H9 (cell line): ENCODE measurements around the gene CEBPE. TPM values are rescaled to one million over a fixed set of nuclear protein-coding genes. Genes with fewer than 3 reads are reported as not detected.

Source experiments
- DNase-seq: peaks from one replicate; pipeline ENCODE4 v3.0.0-alpha.2; 2017
- H2AFZ ChIP-seq: one replicate; pipeline ENCODE4 v1.6.1; 2013; ENCODE audit warnings: mild to moderate bottlenecking, low read length, control low read depth, moderate library complexity
- H2AK5ac ChIP-seq: 2 replicates; pipeline ENCODE4 v1.6.1; 2013; ENCODE audit warnings: low read length, control low read depth, mixed read lengths; ENCODE audit not compliant: insufficient read length
- H2BK120ac ChIP-seq: one replicate; pipeline ENCODE4 v1.6.1; 2013; ENCODE audit warnings: low read depth, mild to moderate bottlenecking, low read length, control low read depth, inconsistent platforms; ENCODE audit not compliant: poor library complexity, severe bottlenecking
- H2BK12ac ChIP-seq: 2 replicates; pipeline ENCODE4 v1.6.1; 2013; ENCODE audit warnings: low read length, control low read depth, mixed read lengths, low read depth; ENCODE audit not compliant: insufficient read length
- H2BK15ac ChIP-seq: 2 replicates; pipeline ENCODE4 v1.6.1; 2013; ENCODE audit warnings: low read depth, low read length, control low read depth
- H2BK20ac ChIP-seq: one replicate; pipeline ENCODE4 v1.6.1; 2013; ENCODE audit warnings: low read depth, mild to moderate bottlenecking, low read length, control low read depth, inconsistent platforms; ENCODE audit not compliant: poor library complexity, severe bottlenecking
- H2BK5ac ChIP-seq: 2 replicates; pipeline ENCODE4 v1.6.1; 2013; ENCODE audit warnings: low read length, control low read depth, mixed read lengths; ENCODE audit not compliant: insufficient read length
- H3K14ac ChIP-seq: 2 replicates; pipeline ENCODE4 v1.6.1; 2013; ENCODE audit warnings: low read length, control low read depth; ENCODE audit not compliant: insufficient read depth
- H3K18ac ChIP-seq: 2 replicates; pipeline ENCODE4 v1.6.1; 2013; ENCODE audit warnings: low read depth, mild to moderate bottlenecking, mixed read lengths, low read length, control low read depth; ENCODE audit not compliant: insufficient read length
- H3K23ac ChIP-seq: 2 replicates; pipeline ENCODE4 v1.6.1; 2013; ENCODE audit warnings: low read length, control low read depth, mixed read lengths, low read depth; ENCODE audit not compliant: insufficient read length
- H3K23me2 ChIP-seq: 2 replicates; pipeline ENCODE4 v1.6.1; 2013; ENCODE audit warnings: low read depth, mild to moderate bottlenecking, mixed read lengths, low read length, control low read depth; ENCODE audit not compliant: insufficient read length, poor library complexity, severe bottlenecking
- H3K27ac ChIP-seq: 2 replicates; pipeline ENCODE4 v1.5.1; 2013; ENCODE audit warnings: low read length, control low read depth, mixed read lengths, low read depth; ENCODE audit not compliant: insufficient read length
- H3K27me3 ChIP-seq: 2 replicates; pipeline ENCODE4 v1.6.1; 2013; ENCODE audit warnings: low read length, control low read depth, inconsistent platforms; ENCODE audit not compliant: insufficient read depth
- H3K4ac ChIP-seq: 2 replicates; pipeline ENCODE4 v1.6.1; 2013; ENCODE audit warnings: low read depth, mild to moderate bottlenecking, control low read depth, inconsistent platforms, low read length, moderate library complexity
- H3K4me1 ChIP-seq: 2 replicates; pipeline ENCODE4 v1.6.1; 2013; ENCODE audit warnings: low read length, control low read depth, inconsistent platforms; ENCODE audit not compliant: insufficient read depth
- H3K4me2 ChIP-seq: 2 replicates; pipeline ENCODE4 v1.6.1; 2013; ENCODE audit warnings: low read length, control low read depth, mixed read lengths; ENCODE audit not compliant: insufficient read length, insufficient read depth
- H3K56ac ChIP-seq: 2 replicates; pipeline ENCODE4 v1.6.1; 2013; ENCODE audit warnings: low read depth, mild to moderate bottlenecking, mixed read lengths, low read length, control low read depth; ENCODE audit not compliant: insufficient read length
- H3K79me1 ChIP-seq: 2 replicates; pipeline ENCODE4 v1.6.1; 2013; ENCODE audit warnings: low read depth, mild to moderate bottlenecking, moderate library complexity, low read length, control low read depth, inconsistent platforms; ENCODE audit not compliant: insufficient read depth, poor library complexity, severe bottlenecking
- H3K79me2 ChIP-seq: 2 replicates; pipeline ENCODE4 v1.6.1; 2013; ENCODE audit warnings: low read length, control low read depth, inconsistent platforms; ENCODE audit not compliant: insufficient read depth
- H3K9ac ChIP-seq: 2 replicates; pipeline ENCODE4 v1.6.1; 2013; ENCODE audit warnings: low read length, control low read depth, mixed read lengths; ENCODE audit not compliant: insufficient read length; ENCODE audit errors: extremely low read depth
- H3K9me3 ChIP-seq: one replicate; pipeline ENCODE4 v1.6.1; 2013; ENCODE audit warnings: low read depth, low read length, inconsistent platforms; ENCODE audit not compliant: control insufficient read depth
- H3T11ph ChIP-seq: one replicate; pipeline ENCODE4 v1.6.1; 2013; ENCODE audit warnings: mild to moderate bottlenecking, low read length, control low read depth, inconsistent platforms
- H4K20me1 ChIP-seq: one replicate; pipeline ENCODE4 v1.6.1; 2013; ENCODE audit not compliant: control insufficient read depth, insufficient read length, insufficient read depth
- H4K5ac ChIP-seq: 2 replicates; pipeline ENCODE4 v1.6.1; 2013; ENCODE audit warnings: low read depth, mild to moderate bottlenecking, mixed read lengths, low read length, control low read depth; ENCODE audit not compliant: insufficient read length
- H4K8ac ChIP-seq: replicated peaks from 2 replicates; pipeline ENCODE4 v1.6.1; 2013; ENCODE audit warnings: low read length, control low read depth, mixed read lengths, low read depth; ENCODE audit not compliant: insufficient read length
- H4K91ac ChIP-seq: 2 replicates; pipeline ENCODE4 v1.6.1; 2013; ENCODE audit warnings: low read depth, mild to moderate bottlenecking, moderate library complexity, mixed read lengths, low read length, control low read depth; ENCODE audit not compliant: insufficient read length
- H3K27ac Mint-ChIP-seq, 3 experiments: 2 replicates in 2 of 3; 3 replicates in 1 of 3; pipeline ENCODE4 v1.8.0; 2020 to 2021; ENCODE audit warnings: mixed read lengths in 3 of 3, mild to moderate bottlenecking in 1 of 3, moderate library complexity in 1 of 3
- H3K27me3 Mint-ChIP-seq: 2 replicates; pipeline ENCODE4 v1.8.0; 2021; ENCODE audit warnings: low read depth, mild to moderate bottlenecking, moderate library complexity, mixed read lengths
- H3K36me3 Mint-ChIP-seq, 3 experiments: 2 replicates in 2 of 3; 3 replicates in 1 of 3; pipeline ENCODE4 v1.8.0; 2020 to 2021; ENCODE audit warnings: low read depth in 3 of 3, mixed read lengths in 3 of 3; ENCODE audit not compliant: insufficient read depth in 1 of 3
- H3K4me1 Mint-ChIP-seq, 2 experiments: 2 replicates each; pipeline ENCODE4 v1.8.0; 2020; ENCODE audit warnings: mixed read lengths in 2 of 2
- H3K4me3 Mint-ChIP-seq, 2 experiments: 2 replicates in 1 of 2; 3 replicates in 1 of 2; pipeline ENCODE4 v1.8.0; 2020 to 2021; ENCODE audit warnings: mild to moderate bottlenecking in 2 of 2, mixed read lengths in 2 of 2, moderate library complexity in 1 of 2
- H3K9me3 Mint-ChIP-seq, 2 experiments: 2 replicates in 1 of 2; 3 replicates in 1 of 2; pipeline ENCODE4 v1.8.0; 2020; ENCODE audit warnings: mild to moderate bottlenecking in 2 of 2, mixed read lengths in 2 of 2, moderate library complexity in 1 of 2
- CTCF ChIP-seq: fragments of 200-600 bp; sonication (generic); conservative IDR thresholded peaks from 3 replicates; pipeline ENCODE4 v1.8.0; 2021; ENCODE audit warnings: antibody characterized with exemption, mild to moderate bottlenecking
- WGBS: extraction: QIAGEN DNeasy Blood & Tissue Kit; methylation state at CpG from one replicate; pipeline ENCODE4 v1.1.7; 2013; ENCODE audit warnings: missing lambda C conversion rate, low lambda C conversion rate, mixed read lengths; ENCODE audit not compliant: insufficient read length; ENCODE audit errors: extremely low coverage; 5-methylcytosine and 5-hydroxymethylcytosine counted together
- total RNA-seq: library from RNA; stranded (reverse); gene quantifications from 2 replicates; pipeline ENCODE4 v1.2.1, GENCODE V29; 2021

CEBPE gene
- total RNA-seq, 1 experiment from 2014 or later, result not detected

GRCh38 chr14:23115918-23116317 lies 3.1 kb downstream of the CEBPE start:
- Histone ChIP-seq H4K91ac (no peak overlapping the region), H2BK5ac (no peak overlapping the region), H4K8ac (no peak overlapping the region), H2BK15ac (no peak overlapping the region), H3K23me2 (no peaks in the 10 kb centered on the region), H3K23ac (no peak overlapping the region), H3T11ph (no peak overlapping the region), H3K14ac (no peak overlapping the region), H2BK20ac (no peak overlapping the region), H3K4ac (no peak overlapping the region), H3K56ac (no peak overlapping the region), H4K20me1 (no peaks in the 10 kb centered on the region), H3K79me1 (no peaks in the 10 kb centered on the region), H3K9ac (no peak overlapping the region), H3K27me3 (no peaks in the 10 kb centered on the region), H3K9me3 (no peaks in the 10 kb centered on the region), H2AK5ac (no peak overlapping the region), H2BK120ac (no peak overlapping the region), H2AFZ (no peak overlapping the region), H2BK12ac (no peak overlapping the region), H3K27ac (no peak overlapping the region), H3K79me2 (no peaks in the 10 kb centered on the region), H3K18ac (no peak overlapping the region), H3K4me2 (no peak overlapping the region), H4K5ac (no peak overlapping the region), H3K4me1 (peaks cover 5% of the 10 kb centered on the region; the same call in 1 of the 2 replicates)
- Mint-ChIP-seq H3K36me3 (no peaks in the 10 kb centered on the region; a peak in 1 of 7 replicates), H3K9me3 (no peaks in the 10 kb centered on the region), H3K27me3 (peaks cover 28% of the 10 kb centered on the region), H3K4me3 (no peak overlapping the region), H3K27ac (no peak overlapping the region), H3K4me1 (peaks cover 38 to 43% of the 10 kb centered on the region in 2 experiments)
- TF ChIP-seq CTCF, result no peak
- DNase-seq, result no peak
- no CpG with 5 or more reads among the region's 5 CpGs for WGBS
